ENCODE results near the gene AGAP1. TPM values are rescaled to one million over a fixed set of nuclear protein-coding genes. Genes with fewer than 3 reads are reported as not detected.

AGAP1 gene
- total RNA-seq, 1 donor from 2014 or later = 39.4 TPM

DNA sequence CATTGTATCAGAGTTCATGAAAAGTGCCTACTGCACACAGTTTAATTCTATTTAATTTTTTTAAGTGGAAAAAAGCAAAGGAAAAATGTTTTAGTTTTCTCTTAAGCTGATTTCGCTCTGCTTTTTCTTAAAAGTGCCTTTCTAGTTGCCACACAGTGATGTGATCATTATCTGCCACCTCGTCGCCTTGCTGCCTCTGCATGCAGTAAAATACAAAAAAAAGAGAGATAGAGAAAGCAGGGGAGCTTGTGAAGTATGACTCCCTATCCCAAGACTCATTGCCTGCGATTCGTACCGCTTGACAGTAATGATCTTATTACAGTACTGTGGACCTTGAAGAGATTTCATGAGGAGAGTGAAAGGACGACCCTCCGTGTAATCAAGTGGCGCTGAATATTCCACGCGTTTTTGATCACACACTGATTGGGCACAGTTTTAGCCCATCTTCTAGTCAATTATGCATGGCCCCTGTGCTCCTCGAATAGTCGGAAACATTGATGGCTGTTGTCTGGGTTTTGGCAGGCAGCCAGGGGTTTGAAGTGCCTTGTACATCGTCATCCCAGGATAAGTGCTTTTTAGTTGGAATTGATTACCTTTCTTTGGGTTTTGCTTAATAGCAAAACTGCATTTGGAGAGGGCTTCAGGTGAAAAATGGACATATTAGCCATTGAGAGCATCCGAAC is 486.1 kb downstream of the AGAP1 start:
- H4K20me1 ChIP-seq (ENCODE audit: insufficient read depth, low read length) = no peaks in the 10 kb centered on the region
- DNase-seq (ENCODE audit: low read depth) (no peak), FAIRE-seq (no peak)
- Mint-ChIP-seq H3K27me3 (ENCODE audit: low read depth, unreplicated experiment) (no peaks in the 10 kb centered on the region), H3K36me3 (ENCODE audit: low read depth, unreplicated experiment) (peaks cover 16% of the 10 kb centered on the region), H3K4me3 (ENCODE audit: unreplicated experiment) (no peak overlapping the region), H3K4me1 (ENCODE audit: low read depth, unreplicated experiment) (peaks cover 7% of the 10 kb centered on the region), H3K9me3 (ENCODE audit: unreplicated experiment) (no peaks in the 10 kb centered on the region), H3K27ac (ENCODE audit: unreplicated experiment) (no peak overlapping the region)
- no peak for TF ChIP-seq EZH2 (IDR thresholded peaks at IDR 0.05; ENCODE audit: insufficient read depth, low read length)
- TF ChIP-seq, protein P1, sequence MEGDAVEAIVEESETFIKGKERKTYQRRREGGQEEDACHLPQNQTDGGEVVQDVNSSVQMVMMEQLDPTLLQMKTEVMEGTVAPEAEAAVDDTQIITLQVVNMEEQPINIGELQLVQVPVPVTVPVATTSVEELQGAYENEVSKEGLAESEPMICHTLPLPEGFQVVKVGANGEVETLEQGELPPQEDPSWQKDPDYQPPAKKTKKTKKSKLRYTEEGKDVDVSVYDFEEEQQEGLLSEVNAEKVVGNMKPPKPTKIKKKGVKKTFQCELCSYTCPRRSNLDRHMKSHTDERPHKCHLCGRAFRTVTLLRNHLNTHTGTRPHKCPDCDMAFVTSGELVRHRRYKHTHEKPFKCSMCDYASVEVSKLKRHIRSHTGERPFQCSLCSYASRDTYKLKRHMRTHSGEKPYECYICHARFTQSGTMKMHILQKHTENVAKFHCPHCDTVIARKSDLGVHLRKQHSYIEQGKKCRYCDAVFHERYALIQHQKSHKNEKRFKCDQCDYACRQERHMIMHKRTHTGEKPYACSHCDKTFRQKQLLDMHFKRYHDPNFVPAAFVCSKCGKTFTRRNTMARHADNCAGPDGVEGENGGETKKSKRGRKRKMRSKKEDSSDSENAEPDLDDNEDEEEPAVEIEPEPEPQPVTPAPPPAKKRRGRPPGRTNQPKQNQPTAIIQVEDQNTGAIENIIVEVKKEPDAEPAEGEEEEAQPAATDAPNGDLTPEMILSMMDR (IDR thresholded peaks at IDR 0.05; ENCODE audit: insufficient read depth, low read depth, low read length) = no peak
- no peaks in the 10 kb centered on the region for H3K9me3 ChIP-seq (ENCODE audit: insufficient read depth, low read depth, low read length)
- no peak overlapping the region for H3K4me3 ChIP-seq (ENCODE audit: insufficient read depth, low read depth, low read length)
- H3K79me2 ChIP-seq (ENCODE audit: insufficient read depth, low read length) = no peaks in the 10 kb centered on the region
- no peaks in the 10 kb centered on the region for H3K36me3 ChIP-seq (ENCODE audit: insufficient read depth, low read length)
- no peak overlapping the region for H2AFZ ChIP-seq (ENCODE audit: low read depth, low read length)
- no peak overlapping the region for H3K9ac ChIP-seq (ENCODE audit: low read length)
- no peak overlapping the region for H3K4me2 ChIP-seq (ENCODE audit: low read length)
- no peaks in the 10 kb centered on the region for H3K27me3 ChIP-seq (ENCODE audit: insufficient read depth, low read length)
- H3K27ac ChIP-seq (ENCODE audit: low read depth, low read length) = no peak overlapping the region
- no peaks in the 10 kb centered on the region for H3K4me1 ChIP-seq (ENCODE audit: insufficient read depth, low read length)

DNA sequence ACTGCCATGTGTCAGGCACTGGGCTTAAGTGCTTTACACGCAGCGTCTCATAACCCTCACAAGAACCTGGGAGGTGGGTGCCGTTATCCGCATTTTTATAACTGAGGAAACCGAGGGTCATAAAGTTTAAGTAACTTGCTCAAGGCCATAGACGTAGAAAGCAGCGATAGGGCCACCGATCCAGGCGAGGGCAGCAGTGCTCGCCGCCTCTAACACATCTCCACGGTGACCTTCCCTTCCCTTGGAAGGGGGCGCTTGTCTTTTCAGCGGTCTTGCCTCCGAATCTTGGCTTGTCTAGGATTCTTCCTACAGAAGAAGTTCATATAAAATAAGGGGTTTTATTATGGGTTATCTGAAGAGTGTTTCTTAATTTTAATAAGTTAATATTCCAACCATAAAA is 487.8 kb downstream of the AGAP1 start:
- no peak overlapping the region for H2AFZ ChIP-seq (ENCODE audit: low read depth, low read length)
- no peak overlapping the region for H3K27ac ChIP-seq (ENCODE audit: low read depth, low read length)
- DNase-seq (ENCODE audit: low read depth) = no peak
- H3K4me1 ChIP-seq (ENCODE audit: insufficient read depth, low read length) = no peaks in the 10 kb centered on the region
- H3K4me2 ChIP-seq (ENCODE audit: low read length) = no peak overlapping the region
- H3K36me3 Mint-ChIP-seq (ENCODE audit: low read depth, unreplicated experiment) = peaks cover 7% of the 10 kb centered on the region
- no peaks in the 10 kb centered on the region for H4K20me1 ChIP-seq (ENCODE audit: insufficient read depth, low read length)
- H3K4me1 Mint-ChIP-seq (ENCODE audit: low read depth, unreplicated experiment) = peaks cover 7% of the 10 kb centered on the region
- H3K4me3 Mint-ChIP-seq (ENCODE audit: unreplicated experiment) = no peak overlapping the region
- TF ChIP-seq EZH2 (IDR thresholded peaks at IDR 0.05; ENCODE audit: insufficient read depth, low read length) = no peak
- TF ChIP-seq, protein P1 (IDR thresholded peaks at IDR 0.05; ENCODE audit: insufficient read depth, low read depth, low read length) = no peak
- H3K79me2 ChIP-seq (ENCODE audit: insufficient read depth, low read length) = no peaks in the 10 kb centered on the region
- no peaks in the 10 kb centered on the region for H3K27me3 ChIP-seq (ENCODE audit: insufficient read depth, low read length)
- no peak overlapping the region for H3K4me3 ChIP-seq (ENCODE audit: insufficient read depth, low read depth, low read length)
- no peaks in the 10 kb centered on the region for H3K9me3 Mint-ChIP-seq (ENCODE audit: unreplicated experiment)
- H3K9me3 ChIP-seq (ENCODE audit: insufficient read depth, low read depth, low read length) = no peaks in the 10 kb centered on the region
- H3K36me3 ChIP-seq (ENCODE audit: insufficient read depth, low read length) = no peaks in the 10 kb centered on the region
- H3K9ac ChIP-seq (ENCODE audit: low read length) = no peak overlapping the region
- no peaks in the 10 kb centered on the region for H3K27me3 Mint-ChIP-seq (ENCODE audit: low read depth, unreplicated experiment)
- no peak for FAIRE-seq
- H3K27ac Mint-ChIP-seq (ENCODE audit: unreplicated experiment) = no peak overlapping the region

DNA sequence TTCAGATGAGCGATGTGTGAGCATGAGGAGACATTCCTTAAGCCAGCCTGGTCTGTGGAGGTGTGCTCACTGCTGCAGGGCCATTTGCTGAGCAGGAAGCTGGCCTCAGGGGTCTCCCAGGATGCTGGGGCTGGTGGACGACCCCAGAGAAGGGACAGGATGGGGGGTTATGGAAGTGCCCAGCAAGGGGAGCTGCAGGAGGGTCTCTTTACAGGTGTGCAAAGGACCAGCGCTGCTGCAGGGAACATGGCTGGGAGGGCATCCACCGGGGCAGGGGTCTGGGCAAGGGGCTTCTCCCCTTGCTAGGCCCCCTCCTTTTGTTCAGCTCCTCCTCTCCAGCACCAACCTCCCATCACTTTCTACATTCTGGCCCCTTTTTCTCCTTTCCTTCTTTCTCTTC is 489.2 kb downstream of the AGAP1 start:
- H3K9me3 Mint-ChIP-seq (ENCODE audit: unreplicated experiment) = no peaks in the 10 kb centered on the region
- FAIRE-seq = no peak
- peaks cover 5% of the 10 kb centered on the region for H3K36me3 Mint-ChIP-seq (ENCODE audit: low read depth, unreplicated experiment)
- no peaks in the 10 kb centered on the region for H3K27me3 Mint-ChIP-seq (ENCODE audit: low read depth, unreplicated experiment)
- Histone ChIP-seq H4K20me1 (ENCODE audit: insufficient read depth, low read length) (no peaks in the 10 kb centered on the region), H2AFZ (ENCODE audit: low read depth, low read length) (no peak overlapping the region), H3K27me3 (ENCODE audit: insufficient read depth, low read length) (no peaks in the 10 kb centered on the region), H3K4me1 (ENCODE audit: insufficient read depth, low read length) (no peaks in the 10 kb centered on the region), H3K79me2 (ENCODE audit: insufficient read depth, low read length) (no peaks in the 10 kb centered on the region), H3K4me2 (ENCODE audit: low read length) (no peak overlapping the region), H3K9ac (ENCODE audit: low read length) (no peak overlapping the region), H3K27ac (ENCODE audit: low read depth, low read length) (no peak overlapping the region), H3K9me3 (ENCODE audit: insufficient read depth, low read depth, low read length) (no peaks in the 10 kb centered on the region), H3K36me3 (ENCODE audit: insufficient read depth, low read length) (no peaks in the 10 kb centered on the region), H3K4me3 (ENCODE audit: insufficient read depth, low read depth, low read length) (no peak overlapping the region)
- no peak overlapping the region for H3K27ac Mint-ChIP-seq (ENCODE audit: unreplicated experiment)
- H3K4me1 Mint-ChIP-seq (ENCODE audit: low read depth, unreplicated experiment) = peaks cover 7% of the 10 kb centered on the region
- H3K4me3 Mint-ChIP-seq (ENCODE audit: unreplicated experiment) = no peak overlapping the region
- TF ChIP-seq EZH2 (IDR thresholded peaks at IDR 0.05; ENCODE audit: insufficient read depth, low read length) = no peak
- TF ChIP-seq, protein P1 (IDR thresholded peaks at IDR 0.05; ENCODE audit: insufficient read depth, low read depth, low read length) = no peak
- no peak for DNase-seq (ENCODE audit: low read depth)
